B cell (primary cell): ENCODE data around the gene HIRA. TPM values are rescaled to one million over a fixed set of nuclear protein-coding genes. Genes with fewer than 3 reads are reported as not detected.
"Not testable (repeated sequence)": the region's sequence is repeated elsewhere in the genome, so short reads cannot be mapped to it uniquely, and the experiment has no call there.

Experiments used
- ATAC-seq: fragments of 200-7000 bp; cut with Tn5 transposase; one replicate; pipeline ENCODE4 v1.10.0; 2021; ENCODE audit warnings: low read depth, mild to moderate bottlenecking, moderate number of reproducible peaks, moderate library complexity
- CTCF ChIA-PET: fragments of 350-600 bp; sonication (Branson Sonifier 250); formaldehyde crosslinking; loops from one replicate; lab custom pipeline; 2021; ENCODE audit warnings: antibody characterized with exemption, inconsistent platforms; lab: Charles Lee
- POLR2A ChIA-PET: fragments of 350-600 bp; sonication (Branson Sonifier 250); formaldehyde crosslinking; loops from one replicate; lab custom pipeline; 2021; ENCODE audit warnings: antibody characterized with exemption; lab: Charles Lee
- DNase-seq: peaks from one replicate; pipeline ENCODE4 v3.0.0; 2013
- H2AFZ ChIP-seq: 2 replicates; pipeline ENCODE4 v1.6.1; 2012; ENCODE audit warnings: mild to moderate bottlenecking, low read depth, low read length; ENCODE audit not compliant: insufficient read depth, poor library complexity, severe bottlenecking
- H3K27ac ChIP-seq, 2 donors: 1 replicate in 1 of 2; 2 replicates in 1 of 2; pipeline ENCODE4 v1.5.1; 2012 to 2013; ENCODE audit warnings: low read length in 2 of 2, mild to moderate bottlenecking in 2 of 2, moderate library complexity in 1 of 2
- H3K27me3 ChIP-seq, 4 experiments: fragments of 200-600 bp in 1 of 4; sonication (generic) in 1 of 4; replicated peaks in 1 of 4; 1 replicate in 2 of 4; 2 replicates in 2 of 4; pipeline versions ENCODE4 v1.6.1 to v1.7.0; 2013 to 2016; ENCODE audit warnings: low read length in 3 of 4, mild to moderate bottlenecking in 2 of 4, mixed read lengths in 1 of 4, moderate library complexity in 1 of 4; ENCODE audit not compliant: insufficient read depth in 4 of 4, control insufficient read depth in 3 of 4; ENCODE audit errors: control extremely low read depth in 1 of 4
- H3K36me3 ChIP-seq, 2 experiments: replicated peaks in 1 of 2; 1 replicate in 1 of 2; 2 replicates in 1 of 2; pipeline versions ENCODE4 v1.6.1 to v1.7.1; 2013; ENCODE audit warnings: low read length in 1 of 2; ENCODE audit not compliant: insufficient read depth in 2 of 2, control insufficient read depth in 1 of 2; ENCODE audit errors: control extremely low read depth in 1 of 2, extremely low read depth in 1 of 2
- H3K4me1 ChIP-seq, 2 donors: fragments of 200-600 bp in 1 of 2; sonication (generic) in 1 of 2; 1 replicate in 1 of 2; 2 replicates in 1 of 2; pipeline versions ENCODE4 v1.5.1 to v1.6.1; 2013 to 2017; ENCODE audit warnings: low read length in 2 of 2; ENCODE audit not compliant: control insufficient read depth in 2 of 2, insufficient read depth in 2 of 2
- H3K4me2 ChIP-seq: replicated peaks from 2 replicates; pipeline ENCODE3; 2012; ENCODE audit warnings: mild to moderate bottlenecking, low read depth, low read length; ENCODE audit not compliant: poor library complexity, severe bottlenecking
- H3K4me3 ChIP-seq, 5 experiments: fragments of 200-600 bp in 1 of 5; sonication (generic) in 1 of 5; 1 replicate in 3 of 5; 2 replicates in 2 of 5; pipeline versions ENCODE4 v1.5.1 to v1.7.0; 2011 to 2016; ENCODE audit warnings: low read length in 4 of 5, mild to moderate bottlenecking in 4 of 5, low read depth in 2 of 5, control low read depth in 1 of 5, moderate library complexity in 1 of 5; ENCODE audit not compliant: insufficient read depth in 1 of 5; ENCODE audit errors: control extremely low read depth in 1 of 5, extremely low read depth in 1 of 5
- H3K79me2 ChIP-seq: fragments of 200-600 bp; sonication (generic); one replicate; pipeline ENCODE4 v1.6.0; 2016; ENCODE audit warnings: low read length; ENCODE audit not compliant: control insufficient read depth, insufficient read depth
- H3K9ac ChIP-seq: fragments of 200-600 bp; sonication (generic); 2 replicates; pipeline ENCODE4 v1.6.1; 2017; ENCODE audit warnings: mild to moderate bottlenecking, low read length, moderate library complexity
- H3K9me3 ChIP-seq, 3 donors: one replicate each; pipeline versions ENCODE4 v1.6.1 to v1.7.1; 2013; ENCODE audit warnings: low read length in 2 of 3; ENCODE audit not compliant: control insufficient read depth in 2 of 3, insufficient read depth in 1 of 3; ENCODE audit errors: control extremely low read depth in 1 of 3
- H4K20me1 ChIP-seq: 2 replicates; pipeline ENCODE4 v1.6.0; 2012; ENCODE audit warnings: mild to moderate bottlenecking, low read length; ENCODE audit not compliant: insufficient read depth, control insufficient read depth, poor library complexity, severe bottlenecking
- H3K27ac Mint-ChIP-seq: one replicate; pipeline ENCODE4 v1.8.0; 2021; ENCODE audit warnings: mixed read lengths
- H3K27me3 Mint-ChIP-seq: one replicate; pipeline ENCODE4 v1.8.0; 2021; ENCODE audit warnings: mixed read lengths
- H3K4me1 Mint-ChIP-seq: one replicate; pipeline ENCODE4 v1.8.0; 2021; ENCODE audit warnings: mixed read lengths
- H3K4me3 Mint-ChIP-seq: one replicate; pipeline ENCODE4 v1.8.0; 2021; ENCODE audit warnings: mixed read lengths
- H3K9me3 Mint-ChIP-seq: one replicate; pipeline ENCODE4 v1.8.0; 2022; ENCODE audit warnings: mixed read lengths; ENCODE audit not compliant: insufficient read depth
- EZH2 ChIP-seq: IDR thresholded peaks from 2 replicates; pipeline ENCODE4 v1.6.1; 2012; ENCODE audit warnings: borderline replicate concordance, low read depth, mild to moderate bottlenecking, moderate library complexity, low read length; ENCODE audit not compliant: insufficient read depth, poor library complexity, severe bottlenecking
- WGBS: methylation state at CpG from one replicate; pipeline ENCODE4 v1.1.5; 2013; ENCODE audit warnings: missing lambda C conversion rate; ENCODE audit not compliant: insufficient coverage; 5-methylcytosine and 5-hydroxymethylcytosine counted together
- intact Hi-C: fragments of 100-400 bp; cut with micrococcal nuclease; formaldehyde crosslinking; loops from one replicate; pipeline ENCODE4 v1.10.0; 2022
- polyA plus RNA-seq: library from polyadenylated mRNA; depleted of rRNA; stranded (reverse); fragments of >200 nt; gene quantifications from 2 replicates; pipeline ENCODE4 v1.2.3, GENCODE V29; 2012
- total RNA-seq, 2 donors: library from RNA; stranded (reverse); fragments of 120-200 nt in 1 of 2; gene quantifications; 1 replicate in 1 of 2; 2 replicates in 1 of 2; pipeline versions ENCODE4 v1.2.3 to v1.2.4, GENCODE V29; 2013 to 2022
- TF ChIP-seq, protein P1 (sequence below): fragments of 200-600 bp; IDR thresholded peaks from one replicate; pipeline ENCODE4 v1.8.0; 2022; ENCODE audit warnings: antibody characterized with exemption, mild to moderate bottlenecking

The HIRA gene
- total and polyA plus RNA-seq, 2 donors (not counting 1 experiment from before 2014, with no cell fraction given) = 28.3 to 34.5 TPM

DNA sequence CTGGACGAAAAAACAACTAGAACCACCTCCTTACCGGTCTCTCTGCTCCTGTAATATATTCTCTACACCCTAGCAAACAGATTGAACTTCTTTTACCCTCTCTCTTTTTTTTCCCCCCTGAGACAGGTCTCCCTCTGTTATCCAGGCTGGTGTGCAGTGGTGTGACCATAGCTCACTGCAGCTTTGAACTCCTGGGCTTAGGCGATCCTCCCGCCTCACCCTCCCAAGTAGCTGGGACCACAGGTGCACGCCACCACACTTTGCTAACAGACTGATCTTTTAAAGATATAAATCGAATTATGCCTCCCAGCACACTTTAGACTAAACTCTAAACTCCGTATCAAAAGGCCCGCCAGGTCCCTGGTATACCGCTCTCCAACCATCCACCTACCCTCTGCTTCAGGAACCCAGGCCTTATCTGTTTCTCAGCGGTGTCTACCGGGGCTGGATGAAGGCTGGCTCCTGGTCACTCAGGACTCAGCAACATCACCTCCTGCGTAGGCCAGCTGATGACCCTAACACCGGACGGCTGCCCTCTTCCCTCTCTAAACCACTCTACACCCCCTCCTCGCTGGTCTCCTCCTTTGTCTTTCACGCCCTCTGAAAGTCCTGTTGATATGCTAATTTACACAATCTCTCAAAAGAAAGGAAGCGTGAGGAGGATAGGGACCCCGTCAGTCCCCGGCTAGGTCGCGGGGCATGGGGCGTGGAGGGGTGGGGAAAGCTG, 15.2 kb upstream of the HIRA start:
- Histone ChIP-seq H3K4me2 (peak overlapping the region; percentile 82), H3K79me2 (peaks cover 70% of the 10 kb centered on the region), H2AFZ (peak overlapping the region; percentile 76), H3K4me1 (peaks cover 16 to 27% of the 10 kb centered on the region in 2 donors), H3K27ac (peak overlapping the region; percentile 92 to 96), H3K4me3 (peak overlapping the region; percentile 65 to 80 (median 79)), H4K20me1 (peaks cover 21% of the 10 kb centered on the region), H3K9me3 (no peaks in the 10 kb centered on the region), H3K27me3 (no peaks in the 10 kb centered on the region), H3K36me3 (peaks cover 0 to 43% of the 10 kb centered on the region in 2 experiments), H3K9ac (peak overlapping the region; percentile 84)
- POLR2A ChIA-PET = interaction anchor here (0.6 to 4.5 kb wide), 7 partner anchors 13 to 273 kb away, joined by 3 to 29 read pairs (median 3); partner anchors contain the start of genes CLTCL1, HIRA, MRPL40 and SLC25A1
- Mint-ChIP-seq H3K4me3 (peak overlapping the region; percentile 99), H3K4me1 (peaks cover 42% of the 10 kb centered on the region), H3K9me3 (no peaks in the 10 kb centered on the region), H3K27ac (peak overlapping the region; percentile 98), H3K27me3 (no peaks in the 10 kb centered on the region)
- CTCF ChIA-PET = interaction anchor here (1.0 to 1.8 kb wide), 5 partner anchors 14 to 155 kb away, joined by 3 to 4 read pairs (median 3); partner anchors contain the start of genes CDC45 and MRPL40
- WGBS = 37% methylated on average over 19 of the region's 22 CpGs
- ATAC-seq (no peak), DNase-seq (no peak)
- no peak for TF ChIP-seq EZH2
- TF ChIP-seq, protein P1, sequence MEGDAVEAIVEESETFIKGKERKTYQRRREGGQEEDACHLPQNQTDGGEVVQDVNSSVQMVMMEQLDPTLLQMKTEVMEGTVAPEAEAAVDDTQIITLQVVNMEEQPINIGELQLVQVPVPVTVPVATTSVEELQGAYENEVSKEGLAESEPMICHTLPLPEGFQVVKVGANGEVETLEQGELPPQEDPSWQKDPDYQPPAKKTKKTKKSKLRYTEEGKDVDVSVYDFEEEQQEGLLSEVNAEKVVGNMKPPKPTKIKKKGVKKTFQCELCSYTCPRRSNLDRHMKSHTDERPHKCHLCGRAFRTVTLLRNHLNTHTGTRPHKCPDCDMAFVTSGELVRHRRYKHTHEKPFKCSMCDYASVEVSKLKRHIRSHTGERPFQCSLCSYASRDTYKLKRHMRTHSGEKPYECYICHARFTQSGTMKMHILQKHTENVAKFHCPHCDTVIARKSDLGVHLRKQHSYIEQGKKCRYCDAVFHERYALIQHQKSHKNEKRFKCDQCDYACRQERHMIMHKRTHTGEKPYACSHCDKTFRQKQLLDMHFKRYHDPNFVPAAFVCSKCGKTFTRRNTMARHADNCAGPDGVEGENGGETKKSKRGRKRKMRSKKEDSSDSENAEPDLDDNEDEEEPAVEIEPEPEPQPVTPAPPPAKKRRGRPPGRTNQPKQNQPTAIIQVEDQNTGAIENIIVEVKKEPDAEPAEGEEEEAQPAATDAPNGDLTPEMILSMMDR = no peak
- intact Hi-C loops = loop anchor here (1.0 to 5.0 kb wide), 6 partner anchors 14 to 324 kb away; partner anchors contain the start of genes CDC45, CLTCL1, DGCR2 and MRPL40

DNA sequence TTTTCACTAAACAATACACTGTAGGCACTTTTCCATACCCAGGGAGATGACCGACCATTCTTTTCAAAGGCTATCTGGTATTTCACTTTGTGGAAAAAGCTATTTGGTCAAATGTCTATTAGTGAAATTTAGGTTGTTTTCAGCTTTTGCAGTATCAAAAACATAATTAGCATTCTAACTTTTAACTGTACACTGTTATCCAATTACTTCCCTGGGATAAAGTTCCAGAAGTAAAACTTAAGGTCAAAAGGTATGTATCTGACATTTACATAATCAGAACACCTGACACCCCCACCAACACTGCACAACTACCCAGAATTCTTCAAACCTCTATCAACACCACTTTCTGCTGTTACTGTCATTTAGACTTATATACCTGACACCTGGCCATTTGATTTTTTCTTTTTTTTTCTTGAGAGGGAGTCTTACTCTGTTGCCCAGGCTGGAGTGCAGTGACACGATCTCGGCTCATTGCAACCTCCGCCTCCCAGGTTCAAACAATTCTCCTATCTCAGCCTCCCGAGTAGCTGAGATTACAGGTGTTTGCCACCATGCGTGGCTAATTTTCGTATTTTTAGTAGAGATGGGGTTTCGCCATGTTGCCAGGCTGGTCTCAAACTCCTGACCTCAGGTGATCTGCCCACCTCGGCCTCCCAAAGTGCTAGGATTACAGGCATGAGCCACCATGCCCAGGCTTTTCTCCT, 13.9 kb upstream of the HIRA start:
- H3K9ac ChIP-seq, H3K27ac ChIP-seq, H3K27me3 Mint-ChIP-seq, H3K9me3 Mint-ChIP-seq, H3K4me3 ChIP-seq, H3K4me2 ChIP-seq, H2AFZ ChIP-seq, DNase-seq, H3K27me3 ChIP-seq, ATAC-seq, H3K9me3 ChIP-seq: not testable (repeated sequence)
- H3K4me1 Mint-ChIP-seq = peaks cover 45% of the 10 kb centered on the region
- Histone ChIP-seq H3K79me2 (peaks cover 78% of the 10 kb centered on the region), H3K4me1 (peaks cover 16 to 27% of the 10 kb centered on the region in 2 donors), H4K20me1 (peaks cover 22% of the 10 kb centered on the region), H3K36me3 (peaks cover 0 to 40% of the 10 kb centered on the region in 2 experiments)
- peak overlapping the region; percentile 62 for H3K27ac Mint-ChIP-seq
- 100% methylated on average over 3 of the region's 9 CpGs for WGBS
- ChIA-PET CTCF (interaction anchor here (0.9 to 1.6 kb wide), 3 partner anchors 10 to 32 kb away, joined by 3 to 4 read pairs (median 3); no protein-coding TSS in a partner anchor), POLR2A (interaction anchor here (0.7 to 4.5 kb wide), 2 partner anchors 12 to 96 kb away, joined by 3 to 29 read pairs; partner anchors contain the start of genes HIRA and MRPL40)
- intact Hi-C loops = loop anchor here (5.0 kb wide), 2 partner anchors 187 to 323 kb away; partner anchors contain the start of gene DGCR2
- peak overlapping the region; percentile 67 for H3K4me3 Mint-ChIP-seq
